ENCODE results near the gene TNS1. TPM values are rescaled to one million over a fixed set of nuclear protein-coding genes. Genes with fewer than 3 reads are reported as not detected.

Gene TNS1
- total RNA-seq, 3 donors from 2014 or later (not counting 1 experiment from before 2014, with no cell fraction given), result 1.1 to 3.0 (median 2.1) TPM

DNA sequence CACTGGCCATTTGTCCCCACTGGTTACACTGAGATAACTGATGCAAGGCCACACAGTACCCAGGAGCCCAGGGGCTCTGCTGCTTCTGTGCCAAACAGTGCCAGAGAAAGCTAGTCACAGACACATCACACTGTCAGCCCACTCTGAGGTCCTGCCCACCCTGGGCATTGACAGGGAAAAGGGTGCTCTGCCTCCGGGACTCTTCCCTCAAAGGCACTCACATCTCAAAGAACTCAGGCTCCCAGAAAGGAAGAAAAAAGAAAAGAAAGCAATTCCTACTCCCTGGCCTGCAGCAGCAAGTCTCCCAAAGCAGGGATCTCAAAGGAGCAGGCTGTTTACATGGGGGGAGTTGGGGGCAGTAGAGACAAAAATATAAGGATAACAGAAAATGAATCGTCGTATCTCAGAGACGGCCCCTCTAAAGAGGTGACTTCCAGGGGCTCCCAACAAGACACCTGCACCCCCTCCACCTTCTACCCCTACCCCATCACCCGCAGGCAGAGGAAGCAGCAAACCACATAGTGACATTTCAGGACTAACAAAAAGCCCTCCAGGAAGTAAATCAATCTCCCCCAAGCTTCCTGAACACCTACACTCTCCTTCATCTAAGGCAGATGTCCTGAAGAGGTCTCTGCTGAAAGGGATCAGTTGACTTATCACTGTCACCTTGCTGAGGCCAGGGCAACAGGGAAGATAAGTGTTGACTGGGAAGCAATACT lies 247.6 kb downstream of the TNS1 start:
- intact Hi-C loops (cut with micrococcal nuclease), result no loop called here
- TF ChIP-seq CTCF (IDR thresholded peaks at IDR 0.05), result no peak
- Mint-ChIP-seq H3K4me3 (no peak overlapping the region), H3K4me1 (peaks cover 0 to 19% of the 10 kb centered on the region in 2 donors), H3K27ac (no peak overlapping the region), H3K9me3 (no peaks in the 10 kb centered on the region), H3K27me3 (ENCODE audit: low read depth in 2 of 2) (peaks cover 0 to 18% of the 10 kb centered on the region in 2 donors), H3K36me3 (no peaks in the 10 kb centered on the region)
- no peak overlapping the region for H3K4me3 ChIP-seq (ENCODE audit: low read length)
- DNase-seq (no peak), ATAC-seq (no peak)
- no peak overlapping the region for H3K27ac ChIP-seq (ENCODE audit: low read length)
- H3K27me3 ChIP-seq (ENCODE audit: control insufficient read depth, insufficient read depth, low read length), result no peaks in the 10 kb centered on the region
- H3K36me3 ChIP-seq (ENCODE audit: control insufficient read depth, insufficient read depth, low read length), result no peaks in the 10 kb centered on the region
- peaks cover 12% of the 10 kb centered on the region for H3K4me1 ChIP-seq (ENCODE audit: control insufficient read depth, insufficient read depth, low read length)
- 8% methylated on average over 4 of the region's 5 CpGs for WGBS (ENCODE audit: insufficient coverage)
- H3K9me3 ChIP-seq (ENCODE audit: control insufficient read depth, insufficient read depth, low read length), result no peaks in the 10 kb centered on the region

GRCh38 chr2:217753460-217754200 lies 249.2 kb downstream of the TNS1 start:
- Histone ChIP-seq H3K4me1 (ENCODE audit: control insufficient read depth, insufficient read depth, low read length) (peaks cover 12% of the 10 kb centered on the region), H3K27ac (ENCODE audit: low read length) (no peak overlapping the region), H3K9me3 (ENCODE audit: control insufficient read depth, insufficient read depth, low read length) (no peaks in the 10 kb centered on the region), H3K27me3 (ENCODE audit: control insufficient read depth, insufficient read depth, low read length) (no peaks in the 10 kb centered on the region), H3K36me3 (ENCODE audit: control insufficient read depth, insufficient read depth, low read length) (no peaks in the 10 kb centered on the region), H3K4me3 (ENCODE audit: low read length) (no peak overlapping the region)
- Mint-ChIP-seq H3K4me3 (no peak overlapping the region), H3K36me3 (no peaks in the 10 kb centered on the region), H3K4me1 (peaks cover 0 to 19% of the 10 kb centered on the region in 2 donors), H3K27me3 (ENCODE audit: low read depth in 2 of 2) (peaks cover 0 to 15% of the 10 kb centered on the region in 2 donors), H3K27ac (no peak overlapping the region), H3K9me3 (no peaks in the 10 kb centered on the region)
- intact Hi-C loops (cut with micrococcal nuclease), result no loop called here
- TF ChIP-seq CTCF (IDR thresholded peaks at IDR 0.05), result no peak
- 82% methylated on average over 9 of the region's 9 CpGs for WGBS (ENCODE audit: insufficient coverage)
- DNase-seq (no peak), ATAC-seq (no peak)

- H3K4me3 Mint-ChIP-seq, result no peak overlapping the region
- H3K9me3 Mint-ChIP-seq, result no peaks in the 10 kb centered on the region
Observed at GRCh38 chr2:217752714-217753459, 249.9 kb downstream of the TNS1 start.

More at GRCh38 chr2:217752714-217753459, 249.9 kb downstream of the TNS1 start:
- no peaks in the 10 kb centered on the region for H3K27me3 ChIP-seq (ENCODE audit: control insufficient read depth, insufficient read depth, low read length)
- WGBS (ENCODE audit: insufficient coverage), result 71% methylated on average over 9 of the region's 10 CpGs
- Mint-ChIP-seq H3K36me3 (no peaks in the 10 kb centered on the region), H3K4me1 (peaks cover 0 to 19% of the 10 kb centered on the region in 2 donors), H3K27me3 (ENCODE audit: low read depth in 2 of 2) (peaks cover 0 to 15% of the 10 kb centered on the region in 2 donors), H3K27ac (no peak overlapping the region)
- no peak overlapping the region for H3K4me3 ChIP-seq (ENCODE audit: low read length)
- H3K4me1 ChIP-seq (ENCODE audit: control insufficient read depth, insufficient read depth, low read length), result peaks cover 12% of the 10 kb centered on the region
- ATAC-seq, result no peak
- intact Hi-C loops (cut with micrococcal nuclease), result no loop called here
- TF ChIP-seq CTCF (IDR thresholded peaks at IDR 0.05), result no peak
- DNase-seq, result no peak
- no peaks in the 10 kb centered on the region for H3K36me3 ChIP-seq (ENCODE audit: control insufficient read depth, insufficient read depth, low read length)
- H3K27ac ChIP-seq (ENCODE audit: low read length), result no peak overlapping the region
- no peaks in the 10 kb centered on the region for H3K9me3 ChIP-seq (ENCODE audit: control insufficient read depth, insufficient read depth, low read length)
